ENCODE measurements around the gene UFD1.

UFD1 gene

GRCh38 chr22:19478901-19479354 lies at the start of gene UFD1:
UFD1 (minus strand) TSS chr22:19479193; CDS start chr22:19479085, 108 bp downstream.
- peak; percentile 80 for DNase-seq

GRCh38 chr22:19527861-19528417 lies 48.9 kb upstream of the UFD1 start:
- DNase-seq, result no peak

- DNase-seq, result no peak
These were observed 48.3 kb upstream of the UFD1 start for GRCh38 chr22:19527321-19527721.

GRCh38 chr22:19526702-19527111 lies 47.7 kb upstream of the UFD1 start:
- DNase-seq, result no peak

GRCh38 chr22:19526076-19526701 lies 47.2 kb upstream of the UFD1 start:
- DNase-seq, result no peak

- no peak for DNase-seq
These were observed 46.7 kb upstream of the UFD1 start for GRCh38 chr22:19525666-19526065.

- no peak for DNase-seq
These were observed 46.2 kb upstream of the UFD1 start for GRCh38 chr22:19525116-19525660.

- DNase-seq, result no peak
These were observed 45.5 kb upstream of the UFD1 start, which contains the start of gene CLDN5 for GRCh38 chr22:19524170-19525115. CLDN5 (minus strand) TSS chr22:19524410; CDS start chr22:19524255, 155 bp downstream.

GRCh38 chr22:19523240-19524169 lies 44.5 kb upstream of the UFD1 start:
- DNase-seq, result no peak

- no peak for DNase-seq
These were observed 43.9 kb upstream of the UFD1 start for GRCh38 chr22:19522881-19523239.

- DNase-seq, result no peak
These were observed 43.3 kb upstream of the UFD1 start for GRCh38 chr22:19522190-19522880.

GRCh38 chr22:19520566-19521305 lies 41.7 kb upstream of the UFD1 start:
- DNase-seq, result no peak

- DNase-seq, result no peak
These were observed 41.0 kb upstream of the UFD1 start for GRCh38 chr22:19520007-19520406.

- DNase-seq, result no peak
These were observed 40.3 kb upstream of the UFD1 start for GRCh38 chr22:19519041-19519926.

- DNase-seq, result no peak
These were observed 39.6 kb upstream of the UFD1 start for GRCh38 chr22:19518635-19519034.

- DNase-seq, result no peak
These were observed 39.1 kb upstream of the UFD1 start for GRCh38 chr22:19517919-19518611.

GRCh38 chr22:19517171-19517500 lies 38.1 kb upstream of the UFD1 start:
- DNase-seq, result no peak

- no peak for DNase-seq
These were observed 37.6 kb upstream of the UFD1 start for GRCh38 chr22:19516378-19517170.

Measured in CD4-positive, alpha-beta T cell treated with Interleukin-17A for 4 hours (primary cell).